ENCODE results near the gene TAS2R50.
A peak's percentile ranks its signal among the peaks of the same experiment; 100 is the strongest.

TAS2R50 gene

DNA sequence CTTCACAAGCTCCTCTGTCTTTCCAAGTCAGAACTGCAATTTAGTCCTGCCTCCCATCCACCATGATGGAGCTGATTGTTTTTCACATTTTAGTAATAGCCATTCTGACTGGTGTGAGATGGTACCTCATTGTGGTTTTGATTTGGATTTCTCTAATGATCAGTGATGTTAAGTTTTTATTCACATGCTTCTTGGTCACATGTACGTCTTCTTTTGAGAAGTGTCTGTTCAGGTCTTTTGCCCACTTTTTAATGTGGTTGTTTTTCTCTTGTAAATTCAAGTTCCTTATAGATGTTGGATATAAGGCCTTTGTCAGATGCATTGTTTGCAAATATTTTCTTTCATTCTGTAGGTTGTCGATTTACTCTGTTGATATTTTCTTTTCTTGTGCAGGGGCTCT, 43.5 kb downstream of the TAS2R50 start:
- no peak for DNase-seq

DNA sequence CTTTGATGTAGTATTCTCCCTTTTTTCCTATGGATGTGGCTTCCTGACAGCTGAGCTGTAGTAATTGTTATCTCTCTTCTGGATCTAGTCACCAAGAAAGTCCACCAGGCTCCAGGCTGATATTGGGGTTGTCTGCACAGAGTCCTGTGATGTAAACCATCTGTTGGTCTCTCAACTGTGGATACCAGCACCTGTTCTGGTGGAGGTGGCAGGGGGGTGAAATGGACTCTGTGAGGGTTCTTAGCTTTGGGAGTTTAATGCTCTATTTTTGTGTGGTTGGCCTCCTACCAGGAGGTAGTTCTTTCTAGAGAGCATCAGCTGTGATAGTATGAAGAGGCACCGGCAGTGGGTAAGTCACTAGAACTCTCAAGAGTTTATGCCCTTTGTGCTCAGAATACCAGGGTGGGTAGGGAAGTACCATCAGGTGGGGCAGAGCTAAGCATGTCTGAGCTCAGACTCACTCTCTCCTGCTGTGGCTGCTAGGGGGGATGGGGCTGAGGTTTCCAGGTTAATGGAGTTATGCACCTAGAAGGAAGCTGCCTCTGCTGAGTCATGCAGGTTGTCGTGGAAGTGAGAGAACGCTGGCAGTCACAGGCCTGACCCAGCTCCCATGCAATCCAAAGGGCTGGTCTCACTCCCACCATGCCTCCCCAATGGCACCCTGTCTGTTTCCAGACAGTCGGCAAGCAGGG, 44.6 kb downstream of the TAS2R50 start:
- no peak for DNase-seq

- DNase-seq: no peak
Measured at GRCh38 chr12:10941369-10941768, 45.3 kb downstream of the TAS2R50 start.

GRCh38 chr12:10940389-10940788, 46.3 kb downstream of the TAS2R50 start:
- DNase-seq: peak; percentile 85

DNA sequence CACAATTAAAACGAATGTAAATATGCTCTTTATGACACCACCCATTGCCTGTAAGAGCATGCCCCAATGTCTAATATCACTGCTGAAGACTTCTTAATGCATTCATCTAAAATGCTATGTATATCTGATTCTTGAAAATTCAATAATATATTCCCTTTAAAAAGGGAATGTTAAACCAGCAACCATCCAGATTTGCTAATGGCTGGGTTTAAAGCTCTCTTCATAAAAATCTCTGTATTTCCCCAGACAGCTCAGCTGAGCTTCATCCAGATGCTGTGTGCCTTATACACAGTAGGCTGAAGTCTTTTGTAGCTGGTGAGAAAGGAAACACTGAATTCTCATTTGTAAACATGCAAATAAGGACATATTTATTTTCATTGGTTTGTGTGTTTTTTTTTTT, 47.5 kb downstream of the TAS2R50 start, which contains the start of gene TAS2R14:
Gene TAS2R14, minus strand, starts transcription at position 101 of the 400 bp plus-strand sequence. Its CDS starts 56 bp downstream, at position 45.
- no peak for DNase-seq

DNA sequence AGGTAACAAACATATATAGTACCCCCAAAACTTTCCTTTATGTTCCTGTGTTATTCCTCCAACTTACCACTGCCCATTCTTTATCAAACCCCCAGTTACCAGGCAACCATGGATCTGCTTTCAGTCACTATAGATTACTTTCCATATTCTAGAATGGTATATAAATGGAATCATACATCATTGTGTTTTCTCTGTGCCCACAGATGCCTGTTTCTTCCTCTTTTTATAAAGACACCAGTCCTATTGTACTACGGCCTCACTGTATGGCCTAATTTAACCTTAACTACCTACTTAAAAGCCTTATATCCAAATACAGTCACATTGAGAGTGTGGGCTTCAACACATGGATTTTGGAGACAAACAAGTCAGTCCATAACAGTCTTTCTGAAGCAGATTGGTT, 50.2 kb downstream of the TAS2R50 start:
- DNase-seq: no peak

Data from EL (cell line).